Activated naive CD8-positive, alpha-beta T cell treated with anti-CD3 and anti-CD28 coated beads for 36 hours (primary cell): ENCODE measurements around the gene RABL6. TPM values are rescaled to one million over a fixed set of nuclear protein-coding genes. Genes with fewer than 3 reads are reported as not detected.

Source experiments
- DNase-seq: peaks from one replicate; pipeline ENCODE4 v3.0.0; 2021
- H3K27ac Mint-ChIP-seq: one replicate; pipeline ENCODE4 v1.8.0; 2022; ENCODE audit warnings: mild to moderate bottlenecking, moderate library complexity, mixed read lengths
- H3K27me3 Mint-ChIP-seq: one replicate; pipeline ENCODE4 v1.8.0; 2022; ENCODE audit warnings: mild to moderate bottlenecking, mixed read lengths
- H3K36me3 Mint-ChIP-seq: one replicate; pipeline ENCODE4 v1.8.0; 2021; ENCODE audit warnings: mild to moderate bottlenecking, mixed read lengths
- H3K4me1 Mint-ChIP-seq: one replicate; pipeline ENCODE4 v1.8.0; 2021; ENCODE audit warnings: mixed read lengths
- H3K4me3 Mint-ChIP-seq: one replicate; pipeline ENCODE4 v1.8.0; 2022; ENCODE audit warnings: mild to moderate bottlenecking, moderate library complexity, mixed read lengths
- H3K9me3 Mint-ChIP-seq: one replicate; pipeline ENCODE4 v1.8.0; 2022; ENCODE audit warnings: mixed read lengths
- total RNA-seq, 2 experiments: library from RNA; stranded (reverse); gene quantifications; one replicate each; pipeline ENCODE4 v1.2.3, GENCODE V29; 2021

Gene RABL6
- total RNA-seq, 2 experiments from 2014 or later, result 87.0 to 88.3 TPM

DNA sequence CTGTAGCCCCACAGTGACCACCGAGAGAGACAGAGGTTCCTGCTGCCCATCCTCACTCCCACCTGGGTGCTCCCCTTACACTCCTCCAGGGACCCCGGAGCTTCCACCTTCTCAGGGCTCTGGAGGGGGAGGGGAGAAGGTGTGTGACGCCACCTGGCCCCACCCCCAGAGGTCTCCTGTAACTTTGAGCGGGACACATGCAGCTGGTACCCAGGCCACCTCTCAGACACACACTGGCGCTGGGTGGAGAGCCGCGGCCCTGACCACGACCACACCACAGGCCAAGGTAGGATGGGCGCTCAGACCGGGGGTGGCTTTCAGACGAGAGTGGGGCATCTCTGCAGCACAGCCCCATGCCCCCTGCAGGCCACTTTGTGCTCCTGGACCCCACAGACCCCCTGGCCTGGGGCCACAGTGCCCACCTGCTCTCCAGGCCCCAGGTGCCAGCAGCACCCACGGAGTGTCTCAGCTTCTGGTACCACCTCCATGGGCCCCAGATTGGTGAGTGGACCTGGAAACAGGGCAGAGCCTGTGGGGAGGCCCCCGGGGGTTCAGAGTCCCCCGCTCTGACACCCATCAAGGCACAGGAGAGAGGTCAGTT, 48.9 kb downstream of the RABL6 start:
- Mint-ChIP-seq H3K27me3 (no peaks in the 10 kb centered on the region), H3K4me3 (no peak overlapping the region), H3K36me3 (no peaks in the 10 kb centered on the region), H3K27ac (no peak overlapping the region), H3K4me1 (no peaks in the 10 kb centered on the region), H3K9me3 (no peaks in the 10 kb centered on the region)
- DNase-seq, result no peak

- DNase-seq, result no peak
- Mint-ChIP-seq H3K4me1 (no peaks in the 10 kb centered on the region), H3K36me3 (no peaks in the 10 kb centered on the region), H3K9me3 (no peaks in the 10 kb centered on the region), H3K27me3 (no peaks in the 10 kb centered on the region), H3K4me3 (no peak overlapping the region), H3K27ac (no peak overlapping the region)
Measured at GRCh38 chr9:136857166-136857565, 49.4 kb downstream of the RABL6 start.

DNA sequence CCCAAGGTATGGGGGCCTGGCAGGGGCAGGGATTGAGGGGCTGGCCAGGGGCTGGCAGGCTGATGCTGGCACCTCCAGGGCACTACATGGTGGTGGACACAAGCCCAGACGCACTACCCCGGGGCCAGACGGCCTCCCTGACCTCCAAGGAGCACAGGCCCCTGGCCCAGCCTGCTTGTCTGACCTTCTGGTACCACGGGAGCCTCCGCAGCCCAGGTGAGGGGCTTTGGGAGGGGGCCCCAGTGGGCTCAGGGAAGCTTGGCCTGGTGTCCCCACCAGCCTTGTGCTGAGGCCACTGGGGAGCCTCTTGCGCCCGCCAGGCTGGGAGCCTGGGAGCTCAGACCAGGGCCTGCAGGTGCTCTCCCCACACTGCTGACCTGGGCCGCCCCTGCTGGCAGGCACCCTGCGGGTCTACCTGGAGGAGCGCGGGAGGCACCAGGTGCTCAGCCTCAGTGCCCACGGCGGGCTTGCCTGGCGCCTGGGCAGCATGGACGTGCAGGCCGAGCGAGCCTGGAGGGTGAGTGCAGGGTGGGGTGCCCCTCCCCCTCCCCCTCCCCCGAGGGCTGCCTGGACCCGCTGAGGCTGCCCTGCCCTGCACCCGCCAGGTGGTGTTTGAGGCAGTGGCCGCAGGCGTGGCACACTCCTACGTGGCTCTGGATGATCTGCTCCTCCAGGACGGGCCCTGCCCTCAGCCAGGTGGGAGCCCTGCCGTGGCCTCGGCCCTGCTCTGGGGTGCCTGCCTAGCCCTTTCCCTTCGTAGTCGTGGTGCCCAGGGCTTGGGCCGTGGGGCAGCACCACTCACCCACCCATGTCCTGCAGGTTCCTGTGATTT, 50.0 kb downstream of the RABL6 start:
- H3K27ac Mint-ChIP-seq, result no peak overlapping the region
- H3K9me3 Mint-ChIP-seq, result no peaks in the 10 kb centered on the region
- no peaks in the 10 kb centered on the region for H3K27me3 Mint-ChIP-seq
- H3K4me1 Mint-ChIP-seq, result no peaks in the 10 kb centered on the region
- no peak overlapping the region for H3K4me3 Mint-ChIP-seq
- DNase-seq, result no peak
- H3K36me3 Mint-ChIP-seq, result no peaks in the 10 kb centered on the region

DNA sequence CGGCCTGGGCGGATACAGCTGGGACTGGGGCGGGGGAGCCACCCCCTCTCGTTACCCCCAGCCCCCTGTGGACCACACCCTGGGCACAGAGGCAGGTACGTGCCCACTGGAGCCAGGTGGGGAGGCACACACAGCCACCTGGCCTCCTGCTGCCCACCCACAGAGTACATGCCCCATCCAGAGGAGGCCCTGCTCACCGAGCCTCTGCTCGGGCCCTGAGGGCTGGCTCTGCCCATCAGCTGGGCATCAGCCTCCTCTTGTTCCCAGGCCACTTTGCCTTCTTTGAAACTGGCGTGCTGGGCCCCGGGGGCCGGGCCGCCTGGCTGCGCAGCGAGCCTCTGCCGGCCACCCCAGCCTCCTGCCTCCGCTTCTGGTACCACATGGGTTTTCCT, 50.7 kb downstream of the RABL6 start:
- Mint-ChIP-seq H3K27me3 (no peaks in the 10 kb centered on the region), H3K9me3 (no peaks in the 10 kb centered on the region), H3K4me1 (peaks cover 2% of the 10 kb centered on the region), H3K36me3 (no peaks in the 10 kb centered on the region), H3K27ac (no peak overlapping the region), H3K4me3 (no peak overlapping the region)
- DNase-seq, result no peak

GRCh38 chr9:136858844-136859757, 51.4 kb downstream of the RABL6 start:
- H3K4me1 Mint-ChIP-seq, result peaks cover 6% of the 10 kb centered on the region
- peaks cover 4% of the 10 kb centered on the region for H3K36me3 Mint-ChIP-seq
- no peaks in the 10 kb centered on the region for H3K9me3 Mint-ChIP-seq
- no peak for DNase-seq
- no peak overlapping the region for H3K27ac Mint-ChIP-seq
- no peak overlapping the region for H3K4me3 Mint-ChIP-seq
- no peaks in the 10 kb centered on the region for H3K27me3 Mint-ChIP-seq

GRCh38 chr9:136860529-136860928, 52.8 kb downstream of the RABL6 start:
- Mint-ChIP-seq H3K27me3 (no peaks in the 10 kb centered on the region), H3K4me1 (peaks cover 13% of the 10 kb centered on the region), H3K4me3 (no peak overlapping the region)

DNA sequence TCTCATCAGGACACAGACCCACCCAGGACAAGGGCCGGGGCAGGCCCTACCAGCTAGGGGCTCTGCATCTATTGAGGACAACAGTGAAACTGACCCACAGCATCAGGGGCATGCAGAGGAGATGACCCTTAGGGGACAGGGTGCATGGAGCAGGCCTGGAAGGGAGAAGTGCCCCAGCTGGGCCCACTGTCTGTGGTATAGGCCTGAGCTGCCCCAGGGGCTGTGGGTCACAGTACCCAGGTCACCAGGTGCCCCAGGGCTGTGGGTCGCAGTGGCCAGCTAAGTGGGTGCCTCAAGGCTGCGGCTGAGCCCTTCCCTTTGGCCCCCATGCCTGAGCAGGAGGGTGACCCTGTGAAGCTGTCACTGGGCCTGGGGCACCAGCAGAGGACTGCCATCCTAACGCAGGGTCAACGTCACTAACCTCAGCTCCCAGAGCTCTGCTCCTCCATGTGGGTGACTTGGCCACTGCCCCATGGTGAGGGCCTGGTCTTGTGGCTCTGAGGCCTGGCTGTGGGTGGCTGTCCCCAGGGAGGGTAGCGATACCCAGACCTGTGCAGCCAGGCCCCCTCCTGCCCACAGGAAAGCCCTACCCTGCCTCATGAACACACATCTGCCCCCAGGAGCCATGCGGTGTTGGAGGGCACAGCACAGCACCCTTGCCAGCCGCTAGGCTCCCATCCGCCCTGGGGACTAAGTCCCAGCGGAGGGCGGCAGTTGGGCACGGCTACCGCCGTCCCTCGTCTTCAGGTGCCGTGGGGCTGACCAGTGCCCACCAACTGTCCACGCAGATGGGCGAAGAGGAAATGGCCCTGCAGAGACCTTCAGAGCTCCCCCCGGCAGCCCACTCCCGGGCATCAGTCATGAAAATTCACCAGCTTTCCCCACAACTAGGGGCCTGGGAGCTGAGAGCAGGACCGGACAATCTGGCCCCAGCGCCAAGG, 53.5 kb downstream of the RABL6 start:
- Mint-ChIP-seq H3K9me3 (no peaks in the 10 kb centered on the region), H3K27ac (no peak overlapping the region), H3K4me1 (peaks cover 13% of the 10 kb centered on the region), H3K36me3 (peaks cover 4% of the 10 kb centered on the region), H3K27me3 (no peaks in the 10 kb centered on the region), H3K4me3 (no peak overlapping the region)
- DNase-seq, result no peak

More at GRCh38 chr9:136860529-136860928, 52.8 kb downstream of the RABL6 start:
- no peaks in the 10 kb centered on the region for H3K9me3 Mint-ChIP-seq
- peaks cover 4% of the 10 kb centered on the region for H3K36me3 Mint-ChIP-seq
- no peak for DNase-seq
- no peak overlapping the region for H3K27ac Mint-ChIP-seq

GRCh38 chr9:136861874-136862457, 54.2 kb downstream of the RABL6 start:
- no peaks in the 10 kb centered on the region for H3K27me3 Mint-ChIP-seq
- peaks cover 13% of the 10 kb centered on the region for H3K4me1 Mint-ChIP-seq
- no peak overlapping the region for H3K4me3 Mint-ChIP-seq
- DNase-seq, result no peak
- H3K9me3 Mint-ChIP-seq, result no peaks in the 10 kb centered on the region
- no peak overlapping the region for H3K27ac Mint-ChIP-seq
- H3K36me3 Mint-ChIP-seq, result peaks cover 4% of the 10 kb centered on the region

DNA sequence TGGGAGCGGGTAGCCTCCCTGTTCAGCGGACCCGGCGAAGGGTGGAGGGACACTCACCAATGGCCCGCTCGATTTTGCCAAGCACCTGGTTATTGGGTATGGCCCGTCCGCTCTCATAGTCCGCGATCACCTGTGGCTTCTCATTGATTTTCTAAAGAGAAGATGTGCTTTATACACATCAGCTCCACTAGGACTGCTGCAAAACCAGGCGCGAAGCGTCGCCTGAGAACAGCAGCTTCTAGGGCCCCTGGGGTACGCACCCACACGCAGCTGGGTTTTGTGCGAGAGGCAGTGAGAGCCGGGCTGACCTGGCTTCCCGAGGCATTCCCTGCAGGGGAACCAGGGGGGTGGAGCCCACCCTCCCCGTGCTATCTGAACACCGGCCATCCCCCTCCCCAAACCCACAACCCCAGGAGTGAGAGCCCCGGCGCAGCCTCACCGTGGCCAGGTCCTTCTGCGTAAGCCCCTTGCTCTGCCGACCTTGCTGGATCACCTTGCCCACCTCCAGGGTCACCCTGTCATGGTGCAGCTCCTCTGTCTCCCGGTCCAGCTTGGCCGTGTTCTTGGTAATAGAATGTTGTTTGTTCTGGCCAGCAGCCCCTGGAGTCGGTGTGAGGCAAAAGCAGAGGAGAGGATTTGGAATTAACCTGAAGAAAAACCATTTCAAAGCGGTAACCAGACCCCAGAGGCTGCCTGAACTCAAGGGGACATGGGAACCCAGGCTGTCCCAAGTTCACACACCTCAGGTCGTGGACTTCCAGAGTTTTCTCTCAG, 55.3 kb downstream of the RABL6 start:
- Mint-ChIP-seq H3K27me3 (no peaks in the 10 kb centered on the region), H3K27ac (no peak overlapping the region), H3K36me3 (peaks cover 4% of the 10 kb centered on the region), H3K4me3 (no peak overlapping the region), H3K4me1 (peaks cover 19% of the 10 kb centered on the region), H3K9me3 (no peaks in the 10 kb centered on the region)
- no peak for DNase-seq

- Mint-ChIP-seq H3K36me3 (peaks cover 4% of the 10 kb centered on the region), H3K27ac (no peak overlapping the region), H3K4me3 (no peak overlapping the region), H3K4me1 (peaks cover 19% of the 10 kb centered on the region), H3K27me3 (no peaks in the 10 kb centered on the region), H3K9me3 (no peaks in the 10 kb centered on the region)
- DNase-seq, result no peak
Measured at GRCh38 chr9:136863623-136864273, 56.0 kb downstream of the RABL6 start.

DNA sequence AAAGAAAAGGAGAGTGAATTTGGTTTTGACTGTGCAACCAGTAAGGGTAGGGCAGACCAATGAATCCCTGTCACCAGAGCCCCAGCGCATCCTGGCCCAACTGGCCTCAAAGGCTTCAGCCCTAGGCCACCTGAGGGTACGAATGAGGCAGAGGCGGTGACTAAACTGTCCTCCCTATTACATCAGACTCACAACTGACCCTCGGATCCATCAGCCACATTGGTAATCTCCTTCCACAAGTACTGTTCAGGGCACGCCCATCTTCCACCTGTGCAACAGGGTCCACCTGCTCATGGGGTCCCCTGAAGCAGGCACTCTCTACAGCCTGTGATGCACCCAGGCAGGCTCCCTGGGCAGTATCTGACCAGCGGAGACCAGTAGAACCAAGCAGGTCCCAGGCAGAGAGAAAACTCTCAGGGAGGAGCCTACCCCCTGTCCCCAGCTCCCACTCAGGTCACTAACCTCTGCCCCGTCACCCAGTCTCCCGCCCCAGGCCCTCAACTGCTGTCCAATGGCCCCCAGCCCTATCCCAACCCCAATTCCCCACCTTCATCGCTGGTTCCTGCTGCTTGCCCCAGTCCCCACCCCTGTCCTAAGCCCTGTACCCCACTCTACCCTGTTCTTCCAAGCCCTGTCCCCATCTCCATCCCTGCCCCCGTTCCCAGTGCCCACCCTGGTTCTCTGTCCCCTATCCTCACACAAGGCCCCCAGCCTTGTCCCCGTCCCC, 57.5 kb downstream of the RABL6 start:
- Mint-ChIP-seq H3K36me3 (peaks cover 9% of the 10 kb centered on the region), H3K9me3 (no peaks in the 10 kb centered on the region), H3K27ac (peak overlapping the region; percentile 75), H3K4me1 (peaks cover 21% of the 10 kb centered on the region), H3K4me3 (peak overlapping the region; percentile 88), H3K27me3 (no peaks in the 10 kb centered on the region)
- DNase-seq, result no peak

GRCh38 chr9:136865768-136866103, 58.0 kb downstream of the RABL6 start:
- H3K4me3 Mint-ChIP-seq, result peak overlapping the region; percentile 88
- peaks cover 9% of the 10 kb centered on the region for H3K36me3 Mint-ChIP-seq
- peak overlapping the region; percentile 75 for H3K27ac Mint-ChIP-seq
- peaks cover 21% of the 10 kb centered on the region for H3K4me1 Mint-ChIP-seq
- no peaks in the 10 kb centered on the region for H3K27me3 Mint-ChIP-seq
- no peak for DNase-seq
- H3K9me3 Mint-ChIP-seq, result peaks cover 1% of the 10 kb centered on the region
